HPDE6-E6E7 (cell line): Measurements from ENCODE around the gene PDE1C.

Experiments used
- DNase-seq: peaks from one replicate; pipeline ENCODE4 v3.0.0; 2011; ENCODE audit warnings: missing footprints; ENCODE audit errors: extremely low spot score

Gene PDE1C

GRCh38 chr7:31991846-31992245 is 78.4 kb downstream of the PDE1C start:
- no peak for DNase-seq

DNA sequence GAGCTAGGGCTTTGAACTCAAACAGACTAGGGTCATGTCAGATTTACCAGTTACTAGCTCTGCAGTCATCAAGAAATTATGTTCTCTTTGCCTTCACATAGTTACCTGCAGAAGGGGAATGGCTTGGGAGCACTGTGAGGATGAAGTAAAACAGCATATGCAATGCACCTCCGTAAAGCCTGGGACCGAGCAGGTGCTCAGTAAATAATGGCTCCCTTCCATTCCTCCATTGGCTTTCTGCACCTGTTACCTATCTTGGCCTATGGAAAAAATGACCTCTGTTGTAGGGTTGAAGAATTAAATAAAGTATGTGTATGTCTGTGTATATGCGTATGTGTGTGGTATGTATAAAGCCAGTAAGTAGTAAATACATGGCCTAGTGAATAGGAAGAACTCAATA is 78.8 kb downstream of the PDE1C start:
- no peak for DNase-seq

DNA sequence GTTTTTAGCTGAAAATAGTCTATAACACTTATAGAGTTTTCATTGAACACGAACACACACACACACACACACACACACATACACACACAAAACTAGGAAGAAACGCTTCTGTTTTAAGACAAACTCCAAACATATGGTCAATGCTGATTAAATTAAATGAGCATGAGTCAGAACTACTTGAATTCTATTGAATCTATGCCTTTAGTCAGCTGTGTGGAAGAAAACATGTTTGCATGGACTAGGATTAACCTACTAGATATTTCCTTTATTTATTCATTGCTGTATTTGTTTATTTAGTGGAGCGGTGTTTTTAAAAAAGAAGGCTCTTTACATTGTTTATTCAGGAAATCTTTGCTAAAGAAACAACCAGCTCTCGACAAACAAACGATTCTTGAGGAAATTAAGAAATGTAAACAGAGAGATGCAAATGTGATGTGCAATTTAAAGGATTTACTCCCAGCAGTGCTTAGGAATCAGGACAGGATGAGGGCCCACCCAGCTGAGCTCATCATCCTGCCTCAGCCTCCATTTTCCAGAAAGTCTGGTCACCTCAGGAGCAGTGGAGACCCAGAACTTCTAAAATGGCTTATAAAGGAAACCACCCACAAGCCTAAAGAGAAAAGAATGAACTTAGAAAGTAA is 83.2 kb downstream of the PDE1C start:
- no peak for DNase-seq

GRCh38 chr7:31982962-31983361 is 87.2 kb downstream of the PDE1C start:
- DNase-seq, result no peak

- DNase-seq, result no peak
Measured at GRCh38 chr7:31981874-31982390, 88.3 kb downstream of the PDE1C start.

DNA sequence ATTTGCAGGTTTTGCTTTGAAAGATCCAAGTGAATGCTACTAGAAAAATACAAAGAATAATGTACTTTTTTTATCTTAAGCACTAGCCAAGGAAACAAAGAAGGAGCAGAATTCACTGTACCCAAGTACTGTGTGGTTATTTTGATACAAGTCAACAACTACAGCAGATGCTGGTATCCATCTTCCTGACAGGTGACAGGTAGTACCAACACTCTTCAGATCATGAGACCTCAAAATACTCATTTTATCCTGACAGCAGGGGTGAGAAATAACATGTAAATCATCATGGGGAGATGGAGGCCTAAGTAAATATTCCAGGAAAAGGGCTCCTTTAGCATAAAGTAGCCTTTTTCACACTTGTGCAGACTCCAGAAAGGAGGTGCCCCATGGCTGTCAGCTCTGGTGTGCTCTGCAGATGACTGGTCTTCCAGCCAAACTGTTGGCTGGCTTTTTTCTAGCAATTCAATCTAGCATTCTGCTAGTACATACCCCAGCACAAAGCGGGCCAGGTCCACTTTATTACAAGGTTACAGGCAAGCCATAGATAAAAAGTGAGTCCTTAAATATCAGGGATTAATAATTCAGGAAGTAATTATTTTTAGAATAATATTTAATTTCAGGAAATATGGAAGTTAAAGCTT is 90.4 kb downstream of the PDE1C start:
- no peak for DNase-seq

DNA sequence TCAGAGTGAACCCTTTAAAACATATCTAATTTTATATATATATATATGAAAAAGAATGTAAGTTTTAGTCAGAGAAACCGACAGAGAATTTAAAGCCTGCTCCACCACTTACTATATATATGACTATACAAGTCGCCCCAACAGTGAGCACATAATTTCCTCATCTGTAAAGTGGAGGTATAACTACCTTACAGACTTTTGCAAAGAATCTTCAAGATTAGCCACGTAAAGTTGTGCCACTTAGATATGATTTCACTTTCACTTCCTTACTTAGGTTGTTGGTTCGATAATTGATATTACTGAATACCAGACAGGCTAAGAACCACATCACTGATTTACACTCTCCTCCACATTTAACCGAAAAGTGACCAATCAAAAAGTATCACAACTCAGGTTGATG is 94.7 kb downstream of the PDE1C start:
- DNase-seq, result no peak

- no peak for DNase-seq
Measured at GRCh38 chr7:31974351-31974750, 95.9 kb downstream of the PDE1C start.

DNA sequence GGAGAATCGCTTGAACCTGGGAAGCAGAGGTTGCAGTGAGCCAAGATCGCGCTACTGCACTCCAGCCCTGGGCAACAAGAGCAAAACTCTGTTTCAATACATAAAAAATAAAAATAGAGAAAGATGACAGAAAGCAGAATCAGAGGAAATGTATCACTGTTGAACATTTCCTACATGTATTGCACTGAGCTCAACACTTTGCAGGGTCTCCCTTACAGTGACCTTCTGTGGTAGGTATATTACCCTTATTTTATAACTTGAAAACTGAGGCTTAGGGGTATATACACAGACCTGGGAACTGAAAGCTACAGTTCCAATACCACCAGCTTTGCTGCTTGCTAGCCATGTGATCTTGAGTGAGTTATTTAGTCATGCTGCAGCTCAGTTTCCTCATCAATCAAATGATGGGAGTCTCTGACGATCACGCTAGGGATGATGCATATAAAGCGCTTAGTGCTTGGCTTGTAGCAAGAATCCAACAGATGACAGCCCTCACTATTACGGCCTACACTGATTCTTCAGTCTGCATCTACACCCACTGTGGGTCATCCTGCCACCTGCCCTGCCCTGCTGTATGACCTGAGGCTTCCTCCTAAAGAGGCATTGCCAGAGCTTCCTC is 99.0 kb downstream of the PDE1C start:
- no peak for DNase-seq

GRCh38 chr7:31970501-31970900 is 99.7 kb downstream of the PDE1C start:
- DNase-seq, result no peak

DNA sequence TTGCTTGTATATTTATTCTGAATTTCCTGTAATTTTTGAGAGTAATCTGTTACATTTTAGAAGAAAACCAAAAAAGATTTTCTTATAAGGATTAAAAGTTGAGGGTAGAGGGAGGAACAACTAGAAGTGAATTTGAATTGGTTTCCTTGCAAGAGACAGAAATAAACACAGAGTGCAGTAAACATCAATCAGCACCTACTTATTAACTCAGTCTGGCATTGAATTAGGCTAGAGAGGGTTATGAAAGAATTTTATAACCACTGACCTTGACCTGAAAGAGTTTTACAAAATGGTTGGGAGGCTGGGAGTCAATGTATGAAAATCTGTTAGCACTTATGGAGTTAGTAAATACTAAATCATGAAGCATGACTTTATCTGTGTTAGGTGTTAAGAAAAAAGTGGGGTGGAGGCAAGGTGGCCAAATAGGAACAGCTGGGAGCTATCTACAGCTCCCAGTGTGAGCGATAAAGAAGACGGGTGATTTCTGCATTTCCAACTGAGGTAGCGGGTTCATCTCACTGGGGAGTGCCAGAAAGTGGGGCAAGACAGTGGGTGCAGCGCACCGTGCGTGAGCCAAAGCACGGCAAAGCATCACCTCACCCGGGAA is 106.5 kb downstream of the PDE1C start:
- no peak for DNase-seq

DNA sequence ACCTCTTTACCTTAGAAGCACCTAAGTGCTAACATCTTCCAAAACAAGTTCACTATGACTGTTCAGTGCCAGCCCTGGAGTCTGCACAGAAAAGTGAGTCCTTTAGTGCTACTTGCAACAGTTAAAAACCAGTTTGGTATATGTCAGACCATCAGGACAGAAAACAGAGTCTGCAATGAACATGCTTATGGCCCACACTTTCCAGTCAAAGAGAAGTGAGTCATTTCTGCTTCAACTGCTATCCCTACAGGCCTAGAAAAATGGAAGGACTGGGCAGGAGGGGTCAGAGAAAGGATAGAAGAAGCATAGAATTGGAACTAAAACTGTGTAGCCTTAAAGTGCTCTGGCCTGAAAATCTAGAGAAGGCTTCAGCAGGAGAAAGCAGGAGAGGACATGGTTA is 108.0 kb downstream of the PDE1C start:
- no peak for DNase-seq

DNA sequence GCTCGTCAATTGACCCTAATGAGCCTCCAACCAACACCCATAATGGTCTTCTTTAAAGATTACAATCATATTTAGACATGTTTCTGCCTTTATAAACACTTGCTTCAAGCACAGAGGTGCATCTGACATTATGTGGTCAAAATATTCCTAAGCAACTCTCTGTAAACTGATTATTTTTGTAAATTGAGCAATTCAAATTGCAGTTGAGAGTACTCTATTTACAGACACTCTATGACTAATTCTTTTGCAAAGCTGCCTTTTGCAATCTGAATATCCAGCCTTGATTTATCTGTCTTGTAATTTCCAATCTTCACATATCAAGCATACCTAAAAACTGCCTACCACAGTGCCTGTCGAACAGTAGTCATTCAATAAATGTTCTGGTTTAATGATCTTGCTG is 112.0 kb downstream of the PDE1C start:
- DNase-seq, result no peak

DNA sequence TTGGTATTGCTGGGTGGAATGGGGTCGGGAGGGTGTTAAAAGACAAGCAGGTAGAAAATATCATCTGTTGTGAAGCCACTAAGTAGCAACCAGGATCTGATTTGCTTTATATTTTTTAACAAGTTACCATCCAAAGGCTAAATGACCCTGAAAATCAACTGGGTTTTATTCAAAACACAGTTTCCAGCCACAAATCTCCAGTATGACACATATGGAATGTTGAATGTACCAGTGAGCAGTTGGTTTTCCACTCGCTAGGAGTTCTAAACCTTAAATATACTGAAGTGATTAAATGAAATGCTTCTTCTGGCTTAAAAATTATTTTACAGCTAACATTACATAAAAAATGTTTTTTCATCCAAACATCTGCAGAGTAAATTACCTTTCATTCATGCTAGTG is 112.5 kb downstream of the PDE1C start:
- DNase-seq, result no peak

DNA sequence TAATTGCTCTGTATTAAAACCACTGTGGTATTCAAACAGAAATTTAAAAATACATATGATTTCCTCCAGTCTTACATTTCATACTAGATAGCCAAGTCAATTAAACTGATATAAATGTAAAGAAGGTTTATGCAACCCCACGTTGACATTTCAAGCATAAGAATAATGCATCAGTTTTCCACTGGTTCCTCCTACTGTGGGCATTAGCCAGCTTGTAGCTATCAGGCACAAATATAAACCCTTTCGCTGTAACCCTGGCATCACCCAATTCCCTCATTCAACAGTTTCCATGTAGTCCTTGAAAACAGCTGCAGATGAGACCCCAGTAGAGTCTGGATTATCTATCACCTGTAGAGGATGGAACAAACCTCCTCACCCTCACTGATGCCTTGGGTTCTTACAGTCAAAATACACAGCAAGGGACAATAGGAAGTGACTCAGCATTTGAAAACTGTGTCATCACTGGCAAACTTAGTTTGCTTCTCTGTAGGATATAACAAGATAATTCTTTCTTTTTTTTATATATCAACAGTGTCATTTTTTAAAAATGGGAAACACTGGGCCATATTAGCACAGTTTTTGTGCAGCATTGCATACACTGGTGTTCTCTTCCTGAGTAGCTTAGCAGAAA is 113.0 kb downstream of the PDE1C start:
- no peak for DNase-seq

DNA sequence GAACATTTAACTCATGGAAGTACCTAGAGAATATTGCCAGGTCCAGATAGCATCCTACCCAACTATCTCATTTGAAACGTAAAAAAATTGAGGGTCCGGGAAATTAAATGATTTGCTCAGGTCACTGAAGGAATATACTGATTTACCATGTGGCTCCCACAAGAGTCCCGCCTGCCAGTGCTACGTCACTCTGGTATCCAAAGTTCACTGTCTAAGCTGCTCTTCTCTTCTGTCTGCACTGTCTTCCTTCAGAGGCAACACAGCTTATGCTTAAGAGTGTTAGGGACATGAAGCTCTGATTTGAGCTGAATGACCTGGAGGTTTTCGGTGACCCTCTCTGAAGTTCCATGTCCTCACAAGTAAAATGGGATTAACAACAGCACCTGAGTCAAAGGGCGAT is 114.6 kb downstream of the PDE1C start:
- no peak for DNase-seq

DNA sequence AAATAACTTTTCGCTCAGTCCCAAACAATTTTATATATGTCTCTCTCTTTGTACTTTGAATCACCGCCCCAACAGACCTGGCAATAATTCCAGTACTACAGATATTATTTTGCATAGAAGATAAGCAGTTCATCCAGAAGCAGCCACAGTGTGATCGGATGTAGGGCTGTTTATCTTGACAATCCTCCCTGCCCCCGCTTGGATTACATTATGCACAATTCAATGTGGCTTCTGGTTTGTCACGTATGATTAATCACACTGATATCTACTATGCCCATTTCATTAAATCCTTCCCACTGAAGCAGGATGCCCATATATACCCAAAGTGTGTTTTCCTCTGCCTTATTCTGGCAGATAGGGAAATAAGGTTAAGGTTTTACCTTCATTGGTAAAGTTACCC is 115.2 kb downstream of the PDE1C start:
- DNase-seq, result no peak

GRCh38 chr7:31954500-31954899 is 115.7 kb downstream of the PDE1C start:
- DNase-seq, result no peak

DNA sequence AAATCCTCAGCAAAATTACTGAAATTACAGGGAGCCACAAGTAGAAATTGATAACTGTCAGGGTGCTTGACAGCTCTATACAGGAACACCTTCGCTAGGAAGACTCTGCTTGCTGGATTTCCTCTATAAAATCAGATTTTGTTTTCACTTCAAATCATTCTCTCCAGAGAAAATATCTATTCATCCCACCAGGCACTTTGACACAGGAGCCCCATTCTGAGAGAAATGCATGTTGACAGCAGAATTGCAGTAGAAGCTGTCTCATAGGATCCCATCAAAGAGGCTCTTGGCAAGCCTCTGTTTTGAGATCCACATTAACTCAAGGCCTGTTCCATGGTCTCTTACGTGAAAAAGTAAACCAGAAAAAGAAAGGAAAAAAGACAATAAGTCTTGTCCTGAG is 116.8 kb downstream of the PDE1C start:
- no peak for DNase-seq

- no peak for DNase-seq
Measured at GRCh38 chr7:31950091-31950755, 120.0 kb downstream of the PDE1C start.

DNA sequence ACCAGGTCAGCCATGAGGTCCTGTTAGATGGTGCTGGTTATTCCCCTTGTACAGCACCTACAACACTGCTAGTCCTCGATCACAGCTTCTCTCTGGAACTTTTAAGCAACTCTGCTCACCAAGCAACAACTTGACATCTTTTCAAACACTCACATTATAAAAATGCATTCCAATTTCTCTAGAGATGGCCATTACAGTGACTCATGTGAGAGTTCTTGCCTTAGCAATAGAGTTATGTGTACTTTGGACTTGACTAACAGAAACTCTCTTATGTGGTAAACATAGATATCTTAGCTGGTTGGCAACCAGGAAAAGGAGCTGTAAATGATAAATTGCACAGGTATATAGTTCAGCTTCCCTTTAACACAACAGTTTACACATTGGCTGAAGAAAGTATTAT is 122.2 kb downstream of the PDE1C start:
- peak; percentile 66 for DNase-seq

DNA sequence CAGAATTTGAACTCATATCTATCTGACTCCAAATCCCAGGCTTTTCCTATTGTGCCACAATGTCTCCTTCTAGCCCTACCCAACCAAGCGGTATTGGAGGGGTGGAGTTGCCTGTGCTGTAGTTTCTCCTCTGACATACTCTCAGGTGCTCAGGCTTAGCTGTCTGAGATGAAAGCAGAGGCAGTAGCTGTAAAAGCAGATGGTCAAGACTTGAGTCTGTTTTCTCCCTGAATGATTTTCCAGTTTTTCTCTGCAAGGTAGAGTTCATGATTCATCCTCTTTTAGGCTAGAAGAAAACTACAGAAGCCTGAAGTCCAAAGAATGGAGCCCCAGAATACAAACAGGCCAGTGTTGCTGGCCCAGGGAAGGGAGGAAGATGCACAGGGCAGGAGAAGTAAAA is 130.0 kb downstream of the PDE1C start:
- no peak for DNase-seq
